Measurements from ENCODE around the gene TUBA8. TPM values are rescaled to one million over a fixed set of nuclear protein-coding genes. Genes with fewer than 3 reads are reported as not detected.
"Not testable (repeated sequence)": the region's sequence is repeated elsewhere in the genome, so short reads cannot be mapped to it uniquely, and the experiment has no call there.

The TUBA8 gene
- total RNA-seq, 1 experiment from 2014 or later: 1.9 TPM

DNA sequence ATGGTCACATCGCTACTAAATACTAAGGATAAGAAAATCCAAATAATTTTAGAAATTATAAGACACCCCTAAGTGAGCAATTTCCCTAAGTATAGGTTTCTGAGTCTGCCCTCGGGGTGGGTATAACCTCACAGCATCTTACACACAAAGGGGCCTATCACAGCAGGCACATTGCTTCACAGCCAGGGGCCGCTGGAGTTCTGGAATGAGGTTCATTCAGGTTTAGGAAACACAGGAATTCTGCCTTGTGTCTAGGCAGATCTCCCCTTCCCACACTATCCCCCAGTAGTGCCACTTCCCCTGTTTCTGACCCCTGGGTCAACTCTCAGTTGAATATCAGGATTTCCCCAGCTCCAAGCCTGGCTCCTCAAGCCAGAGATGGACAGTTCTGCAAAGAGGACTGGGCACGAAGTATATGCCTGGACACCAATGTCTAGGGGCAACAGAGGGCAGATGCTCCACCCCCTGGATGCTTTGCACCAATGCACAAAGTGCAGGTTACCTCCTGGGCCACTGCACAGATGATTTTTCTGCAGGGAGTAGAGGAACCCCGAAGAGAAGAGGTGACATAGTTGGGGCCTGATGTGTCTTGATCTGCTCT lies 11.4 kb downstream of the TUBA8 start:
- no peaks in the 10 kb centered on the region for H3F3A ChIP-seq (ENCODE audit: low read length, unreplicated experiment)
- no peak for DNase-seq
- no peak overlapping the region for H3K4me3 ChIP-seq (ENCODE audit: low read length)
- no peak overlapping the region for H3K27ac ChIP-seq (ENCODE audit: low read length)
- ChIA-PET CTCF (no interaction called here), POLR2A (ENCODE audit: unreplicated experiment) (no interaction called here)
- no peaks in the 10 kb centered on the region for H3K27me3 ChIP-seq (ENCODE audit: low read length)
- H3K9me2 ChIP-seq (replicated peaks; ENCODE audit: low read length): no peaks in the 10 kb centered on the region
- H3K4me2 ChIP-seq (ENCODE audit: low read length): no peak overlapping the region
- ATAC-seq: no peak
- no peak overlapping the region for H3K9ac ChIP-seq (ENCODE audit: low read length)
- BruUV-seq (replicated peaks): no TSS peak
- no peaks in the 10 kb centered on the region for H3K36me3 ChIP-seq (ENCODE audit: low read depth, low read length)
- H4K20me1 ChIP-seq (ENCODE audit: low read length): no peaks in the 10 kb centered on the region
- H2AFZ ChIP-seq (ENCODE audit: low read length): no peak overlapping the region
- no peak for TF ChIP-seq EZH2phosphoT487 (IDR thresholded peaks at IDR 0.05; ENCODE audit: borderline replicate concordance, low read length)
- no peak for TF ChIP-seq EZH2 (IDR thresholded peaks at IDR 0.05; ENCODE audit: low read length, unreplicated experiment)
- TF ChIP-seq, protein P1, sequence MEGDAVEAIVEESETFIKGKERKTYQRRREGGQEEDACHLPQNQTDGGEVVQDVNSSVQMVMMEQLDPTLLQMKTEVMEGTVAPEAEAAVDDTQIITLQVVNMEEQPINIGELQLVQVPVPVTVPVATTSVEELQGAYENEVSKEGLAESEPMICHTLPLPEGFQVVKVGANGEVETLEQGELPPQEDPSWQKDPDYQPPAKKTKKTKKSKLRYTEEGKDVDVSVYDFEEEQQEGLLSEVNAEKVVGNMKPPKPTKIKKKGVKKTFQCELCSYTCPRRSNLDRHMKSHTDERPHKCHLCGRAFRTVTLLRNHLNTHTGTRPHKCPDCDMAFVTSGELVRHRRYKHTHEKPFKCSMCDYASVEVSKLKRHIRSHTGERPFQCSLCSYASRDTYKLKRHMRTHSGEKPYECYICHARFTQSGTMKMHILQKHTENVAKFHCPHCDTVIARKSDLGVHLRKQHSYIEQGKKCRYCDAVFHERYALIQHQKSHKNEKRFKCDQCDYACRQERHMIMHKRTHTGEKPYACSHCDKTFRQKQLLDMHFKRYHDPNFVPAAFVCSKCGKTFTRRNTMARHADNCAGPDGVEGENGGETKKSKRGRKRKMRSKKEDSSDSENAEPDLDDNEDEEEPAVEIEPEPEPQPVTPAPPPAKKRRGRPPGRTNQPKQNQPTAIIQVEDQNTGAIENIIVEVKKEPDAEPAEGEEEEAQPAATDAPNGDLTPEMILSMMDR (conservative IDR thresholded peaks at IDR 0.05; ENCODE audit: low read depth, low read length): no peak
- intact Hi-C loops (cut with micrococcal nuclease): no loop called here
- no peaks in the 10 kb centered on the region for H3K9me3 ChIP-seq (ENCODE audit: low read length)
- H3K79me2 ChIP-seq (ENCODE audit: low read length): no peaks in the 10 kb centered on the region
- H3K4me1 ChIP-seq (ENCODE audit: insufficient read depth, low read length): no peaks in the 10 kb centered on the region

GRCh38 chr22:18123476-18124025 lies 12.9 kb downstream of the TUBA8 start:
- H2AFZ ChIP-seq (ENCODE audit: low read length); H3K4me1 ChIP-seq (ENCODE audit: insufficient read depth, low read length); H3F3A ChIP-seq (ENCODE audit: low read length, unreplicated experiment); BruUV-seq (replicated peaks); DNase-seq; H3K9me3 ChIP-seq (ENCODE audit: low read length); H3K36me3 ChIP-seq (ENCODE audit: low read depth, low read length); H3K9me2 ChIP-seq (replicated peaks; ENCODE audit: low read length); H3K27ac ChIP-seq (ENCODE audit: low read length); ATAC-seq; H3K4me2 ChIP-seq (ENCODE audit: low read length); H3K79me2 ChIP-seq (ENCODE audit: low read length); H3K9ac ChIP-seq (ENCODE audit: low read length); H3K27me3 ChIP-seq (ENCODE audit: low read length); H4K20me1 ChIP-seq (ENCODE audit: low read length); POLR2A ChIA-PET (ENCODE audit: unreplicated experiment); intact Hi-C loops (cut with micrococcal nuclease); H3K4me3 ChIP-seq (ENCODE audit: low read length): not testable (repeated sequence)
- CTCF ChIA-PET: interaction anchor here (0.7 kb wide), 1 partner anchor 622 kb away, joined by 9 read pairs; no protein-coding TSS in a partner anchor

DNA sequence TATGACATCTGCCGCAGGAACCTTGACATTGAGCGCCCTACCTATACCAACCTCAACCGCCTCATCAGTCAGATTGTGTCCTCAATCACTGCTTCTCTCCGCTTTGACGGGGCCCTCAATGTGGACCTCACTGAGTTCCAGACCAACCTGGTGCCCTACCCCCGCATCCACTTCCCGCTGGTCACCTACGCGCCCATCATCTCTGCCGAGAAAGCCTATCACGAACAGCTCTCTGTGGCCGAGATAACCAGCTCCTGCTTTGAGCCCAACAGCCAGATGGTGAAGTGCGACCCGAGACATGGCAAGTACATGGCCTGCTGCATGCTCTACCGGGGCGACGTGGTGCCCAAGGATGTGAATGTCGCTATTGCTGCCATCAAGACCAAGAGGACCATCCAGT lies 16.0 kb downstream of the TUBA8 start:
- ChIA-PET POLR2A (ENCODE audit: unreplicated experiment) (no interaction called here), CTCF (no interaction called here)
- H3K9me3 ChIP-seq (ENCODE audit: low read length): no peaks in the 10 kb centered on the region
- no peaks in the 10 kb centered on the region for H3K79me2 ChIP-seq (ENCODE audit: low read length)
- no peaks in the 10 kb centered on the region for H3K4me1 ChIP-seq (ENCODE audit: insufficient read depth, low read length)
- no peaks in the 10 kb centered on the region for H3F3A ChIP-seq (ENCODE audit: low read length, unreplicated experiment)
- no peaks in the 10 kb centered on the region for H4K20me1 ChIP-seq (ENCODE audit: low read length)
- no peak for ATAC-seq
- H3K9me2 ChIP-seq (replicated peaks; ENCODE audit: low read length): no peaks in the 10 kb centered on the region
- H3K36me3 ChIP-seq (ENCODE audit: low read depth, low read length): no peaks in the 10 kb centered on the region
- no peak overlapping the region for H3K9ac ChIP-seq (ENCODE audit: low read length)
- H3K4me3 ChIP-seq (ENCODE audit: low read length): no peak overlapping the region
- no peak overlapping the region for H3K27ac ChIP-seq (ENCODE audit: low read length)
- H3K4me2 ChIP-seq (ENCODE audit: low read length): no peak overlapping the region
- TF ChIP-seq EZH2phosphoT487 (IDR thresholded peaks at IDR 0.05; ENCODE audit: borderline replicate concordance, low read length) (no peak), EZH2 (IDR thresholded peaks at IDR 0.05; ENCODE audit: low read length, unreplicated experiment) (no peak)
- TF ChIP-seq, protein P1 (conservative IDR thresholded peaks at IDR 0.05; ENCODE audit: low read depth, low read length): no peak
- BruUV-seq (replicated peaks): no TSS peak
- intact Hi-C loops (cut with micrococcal nuclease): no loop called here
- H3K27me3 ChIP-seq (ENCODE audit: low read length): no peaks in the 10 kb centered on the region
- DNase-seq: no peak
- H2AFZ ChIP-seq (ENCODE audit: low read length): no peak overlapping the region
